Esophagus (tissue), 2 donors: Measurements from ENCODE around the gene TMEM135. TPM values are rescaled to one million over a fixed set of nuclear protein-coding genes. Genes with fewer than 3 reads are reported as not detected.
"Not testable (repeated sequence)": the region's sequence is repeated elsewhere in the genome, so short reads cannot be mapped to it uniquely, and the experiment has no call there.

Experiments
- H3K27ac ChIP-seq, 2 donors: one replicate each; pipeline ENCODE4 v1.5.1; 2013; ENCODE audit warnings: low read depth in 2 of 2, mild to moderate bottlenecking in 2 of 2, inconsistent platforms in 1 of 2, low read length in 1 of 2, moderate library complexity in 1 of 2
- H3K27me3 ChIP-seq, 2 donors: one replicate each; pipeline ENCODE4 v1.6.1; 2013; ENCODE audit warnings: low read length in 2 of 2, control low read depth in 1 of 2, mild to moderate bottlenecking in 1 of 2; ENCODE audit not compliant: insufficient read depth in 2 of 2, control insufficient read depth in 1 of 2
- H3K36me3 ChIP-seq, 2 donors: one replicate each; pipeline ENCODE4 v1.6.1; 2013; ENCODE audit warnings: low read length in 1 of 2; ENCODE audit not compliant: control insufficient read depth in 2 of 2, insufficient read depth in 2 of 2
- H3K4me1 ChIP-seq, 2 donors: one replicate each; pipeline ENCODE4 v1.6.1; 2013; ENCODE audit warnings: low read length in 1 of 2; ENCODE audit not compliant: control insufficient read depth in 2 of 2, insufficient read depth in 2 of 2
- H3K4me3 ChIP-seq, 2 donors: one replicate each; pipeline ENCODE4 v1.5.1; 2013; ENCODE audit warnings: low read length in 2 of 2, mild to moderate bottlenecking in 2 of 2, low read depth in 1 of 2, moderate library complexity in 1 of 2
- H3K9me3 ChIP-seq, 2 donors: one replicate each; pipeline ENCODE4 v1.6.1; 2013; ENCODE audit warnings: mild to moderate bottlenecking in 2 of 2, low read depth in 1 of 2, low read length in 1 of 2, moderate library complexity in 1 of 2; ENCODE audit not compliant: control insufficient read depth in 2 of 2, insufficient read depth in 1 of 2
- WGBS, 2 donors: extraction: QIAGEN DNeasy Blood & Tissue Kit; methylation state at CpG; one replicate each; pipeline ENCODE4 v1.1.7; 2013; 5-methylcytosine and 5-hydroxymethylcytosine counted together
- polyA plus RNA-seq, 2 donors: library from polyadenylated mRNA; stranded (reverse); fragments of 200-250 nt; gene quantifications; one replicate each; pipeline ENCODE4 v1.2.3, GENCODE V29; 2013
- donor health status: healthy with polysubstance abuse.
- donor health status: Bipolar disorder and iron deficiency.

The TMEM135 gene
- polyA plus RNA-seq, 2 donors, result 2.2 to 2.6 TPM

- no peak overlapping the region for H3K4me3 ChIP-seq
- no peaks in the 10 kb centered on the region for H3K4me1 ChIP-seq
- H3K27ac ChIP-seq, result no peak overlapping the region
- no peaks in the 10 kb centered on the region for H3K9me3 ChIP-seq
- H3K36me3 ChIP-seq, result no peaks in the 10 kb centered on the region
- H3K27me3 ChIP-seq, result no peaks in the 10 kb centered on the region
- WGBS, 2 donors, result 89 to 94% methylated on average over 2 of the region's 2 CpGs
These were observed 138.3 kb downstream of the TMEM135 start for GRCh38 chr11:87176044-87176443.

- Histone ChIP-seq H3K4me3 (no peak overlapping the region), H3K4me1 (no peaks in the 10 kb centered on the region), H3K27me3 (no peaks in the 10 kb centered on the region), H3K9me3 (no peaks in the 10 kb centered on the region), H3K36me3 (no peaks in the 10 kb centered on the region), H3K27ac (no peak overlapping the region)
- 86 to 89% methylated on average over 1 of the region's 1 CpG for WGBS, 2 donors
These were observed 141.9 kb downstream of the TMEM135 start for GRCh38 chr11:87179621-87180020.

GRCh38 chr11:87180742-87181141 lies 143.0 kb downstream of the TMEM135 start:
- no peaks in the 10 kb centered on the region for H3K27me3 ChIP-seq
- WGBS, 2 donors, result 53 to 54% methylated on average over 2 of the region's 2 CpGs

GRCh38 chr11:87181143-87181542 lies 143.4 kb downstream of the TMEM135 start:
- Histone ChIP-seq H3K4me3 (no peak overlapping the region), H3K27me3 (no peaks in the 10 kb centered on the region), H3K36me3 (no peaks in the 10 kb centered on the region), H3K4me1 (no peaks in the 10 kb centered on the region), H3K27ac (no peak overlapping the region), H3K9me3 (no peaks in the 10 kb centered on the region)
- 73 to 75% methylated on average over 3 of the region's 3 CpGs for WGBS, 2 donors

More at GRCh38 chr11:87180742-87181141, 143.0 kb downstream of the TMEM135 start:
- H3K9me3 ChIP-seq, result no peaks in the 10 kb centered on the region
- H3K27ac ChIP-seq, result no peak overlapping the region
- H3K4me3 ChIP-seq, result no peak overlapping the region
- H3K36me3 ChIP-seq, result no peaks in the 10 kb centered on the region
- H3K4me1 ChIP-seq, result no peaks in the 10 kb centered on the region

DNA sequence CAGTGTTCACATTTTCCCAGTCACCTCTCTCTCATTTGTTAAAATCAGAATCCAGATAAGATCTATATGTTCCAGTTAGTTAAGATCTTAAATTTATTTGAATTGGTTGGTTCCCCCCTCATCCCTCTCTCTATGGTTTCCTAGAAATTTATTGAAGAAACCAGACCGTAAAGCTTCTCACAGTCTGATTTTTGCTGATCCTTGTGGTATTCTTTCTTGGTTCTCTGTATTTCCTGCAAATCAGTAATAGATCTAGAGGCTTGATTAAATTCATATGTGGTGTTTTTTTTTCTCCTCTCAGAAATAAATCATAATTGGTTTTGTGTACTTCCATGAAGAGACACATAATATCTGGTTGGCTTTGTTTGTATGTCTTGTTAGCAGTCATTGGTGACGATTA lies 147.5 kb downstream of the TMEM135 start:
- Histone ChIP-seq H3K27me3 (no peaks in the 10 kb centered on the region), H3K4me1 (no peaks in the 10 kb centered on the region), H3K9me3 (no peaks in the 10 kb centered on the region), H3K4me3 (no peak overlapping the region), H3K27ac (no peak overlapping the region), H3K36me3 (no peaks in the 10 kb centered on the region)
- 86 to 94% methylated on average over 2 of the region's 2 CpGs for WGBS, 2 donors

- WGBS, 2 donors, result 95% methylated on average over 2 of the region's 2 CpGs
These were observed 149.3 kb downstream of the TMEM135 start for GRCh38 chr11:87187076-87187475.

GRCh38 chr11:87187930-87188329 lies 150.2 kb downstream of the TMEM135 start:
- H3K9me3 ChIP-seq, result no peaks in the 10 kb centered on the region
- H3K36me3 ChIP-seq, result no peaks in the 10 kb centered on the region
- H3K4me1 ChIP-seq, result no peaks in the 10 kb centered on the region
- no peaks in the 10 kb centered on the region for H3K27me3 ChIP-seq
- WGBS, 2 donors, result 96 to 99% methylated on average over 2 of the region's 2 CpGs
- H3K4me3 ChIP-seq, result no peak overlapping the region
- H3K27ac ChIP-seq, result no peak overlapping the region

More at GRCh38 chr11:87187076-87187475, 149.3 kb downstream of the TMEM135 start:
- H3K4me1 ChIP-seq, result no peaks in the 10 kb centered on the region
- H3K36me3 ChIP-seq, result no peaks in the 10 kb centered on the region
- no peak overlapping the region for H3K4me3 ChIP-seq
- no peaks in the 10 kb centered on the region for H3K9me3 ChIP-seq
- H3K27ac ChIP-seq, result no peak overlapping the region
- H3K27me3 ChIP-seq, result no peaks in the 10 kb centered on the region

DNA sequence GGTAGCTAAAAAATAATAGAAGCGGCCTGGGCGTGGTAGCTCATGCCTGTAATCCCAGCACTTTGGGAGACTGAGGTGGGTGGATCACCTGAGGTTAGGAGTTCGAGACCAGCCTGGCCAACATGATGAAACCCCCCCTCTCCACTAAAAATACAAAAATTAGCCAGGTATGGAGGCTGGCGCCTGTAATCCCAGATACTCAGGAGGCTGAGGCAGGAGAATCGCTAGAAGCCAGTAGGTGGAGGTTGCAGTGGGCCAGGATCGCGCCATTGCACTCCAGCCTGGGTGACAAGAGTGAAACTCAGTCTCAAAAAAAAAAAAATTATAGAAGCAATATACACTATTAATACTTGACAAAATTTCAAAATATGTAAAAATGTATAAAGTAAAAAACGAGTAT lies 150.7 kb downstream of the TMEM135 start:
- H3K4me1 ChIP-seq, H3K36me3 ChIP-seq, H3K27ac ChIP-seq, H3K4me3 ChIP-seq, H3K9me3 ChIP-seq, H3K27me3 ChIP-seq: not testable (repeated sequence)
- 94 to 95% methylated on average over 8 of the region's 8 CpGs for WGBS, 2 donors

DNA sequence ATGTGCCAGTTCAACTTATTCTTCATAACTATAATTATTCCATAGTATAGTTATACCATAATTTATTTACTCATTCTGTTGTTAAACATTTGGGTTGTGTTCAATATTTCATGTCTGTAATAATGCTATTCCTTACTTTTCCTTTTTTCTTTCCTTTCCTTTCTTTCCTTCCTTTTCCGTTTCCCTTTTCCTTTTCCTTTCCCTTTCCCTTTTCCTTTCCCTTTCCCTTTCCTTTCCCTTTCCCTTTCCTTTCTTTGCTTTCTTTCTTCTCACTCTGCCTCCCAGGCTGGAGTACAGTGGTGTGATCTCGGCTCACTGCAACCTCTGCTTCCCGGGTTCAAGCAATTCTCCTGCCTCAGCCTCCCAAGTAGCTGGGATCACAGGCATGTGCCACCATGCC lies 151.2 kb downstream of the TMEM135 start:
- H3K36me3 ChIP-seq, H3K27ac ChIP-seq, H3K9me3 ChIP-seq, H3K27me3 ChIP-seq, H3K4me1 ChIP-seq, H3K4me3 ChIP-seq: not testable (repeated sequence)
- 96% methylated on average over 3 of the region's 3 CpGs for WGBS, 2 donors

DNA sequence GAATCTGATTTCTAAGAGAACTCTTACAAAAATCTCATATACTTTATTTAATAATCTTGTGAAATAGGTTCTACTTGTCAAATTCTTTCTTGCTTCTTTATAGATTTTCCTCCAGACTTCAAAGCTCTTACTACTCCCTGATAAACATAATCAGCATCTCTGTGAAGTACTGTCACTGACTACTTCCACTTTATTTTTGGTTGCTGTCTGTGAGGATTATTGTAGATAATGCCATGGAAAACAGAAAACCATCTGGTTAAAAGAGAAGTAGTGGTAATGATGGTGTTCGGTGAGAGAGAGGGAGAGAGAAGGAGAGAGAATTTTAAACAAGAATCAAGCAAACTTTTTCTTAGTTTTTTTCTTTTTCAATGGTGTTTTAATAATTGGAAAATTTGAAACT lies 152.3 kb downstream of the TMEM135 start:
- Histone ChIP-seq H3K4me1 (no peaks in the 10 kb centered on the region), H3K27ac (no peak overlapping the region), H3K4me3 (no peak overlapping the region), H3K9me3 (no peaks in the 10 kb centered on the region), H3K27me3 (no peaks in the 10 kb centered on the region), H3K36me3 (no peaks in the 10 kb centered on the region)
- 73 to 89% methylated on average over 1 of the region's 1 CpG for WGBS, 2 donors
